SH-SY5Y (cell line): Measurements from ENCODE around the gene ARID3B.

ENCODE experiments used
- GATA2 ChIP-seq: IDR thresholded peaks from 2 replicates; pipeline ENCODE4 v1.6.1; 2011; ENCODE audit warnings: mild to moderate bottlenecking, low read depth, low read length
- GATA3 ChIP-seq: IDR thresholded peaks from 2 replicates; pipeline ENCODE4 v1.6.1; 2011; ENCODE audit warnings: low read depth, mild to moderate bottlenecking, low read length, moderate library complexity

DNA sequence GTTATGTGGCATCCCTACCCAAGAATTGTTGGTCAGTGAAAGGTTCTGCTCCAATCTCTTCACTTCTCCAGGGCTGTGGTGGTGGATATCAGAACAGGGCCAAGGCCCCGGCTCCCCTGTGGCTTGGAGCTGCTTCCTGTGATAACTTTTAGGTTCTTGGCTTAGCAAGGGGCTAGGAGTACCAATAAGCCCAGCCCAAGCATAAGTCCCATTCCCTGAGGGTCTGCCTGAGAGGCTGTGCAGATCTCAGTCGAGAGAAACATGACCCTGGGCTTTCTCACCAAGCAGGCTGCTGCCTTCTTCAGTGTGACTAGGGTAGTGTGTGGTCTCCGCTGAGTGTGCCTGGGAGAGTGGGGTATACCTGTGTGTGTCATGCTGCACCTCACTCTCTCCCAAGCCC lies 81.7 kb downstream of the ARID3B start:
- TF ChIP-seq GATA3 (no peak), GATA2 (no peak)
